K562 (cell line): ENCODE results near the gene TMEM128.

Experiments used
- CTCF ChIP-seq, 3 experiments: IDR thresholded peaks in 2 of 3; conservative IDR thresholded peaks in 1 of 3; 2 replicates each; pipeline ENCODE4 v1.5.1; 2011 to 2012; ENCODE audit warnings: low read length in 3 of 3, mild to moderate bottlenecking in 3 of 3, control low read depth in 2 of 3, improper control_type of control experiment in 1 of 3, inconsistent platforms in 1 of 3, low read depth in 1 of 3, mixed read lengths in 1 of 3, moderate library complexity in 1 of 3; ENCODE audit not compliant: insufficient read depth in 2 of 3
- LARP7 ChIP-seq: fragments of 450-650 bp; IDR thresholded peaks from 2 replicates; pipeline ENCODE4 v1.6.1; 2016
- POLR2AphosphoS2 ChIP-seq: IDR thresholded peaks from 2 replicates; pipeline ENCODE4 v1.6.1; 2012; ENCODE audit warnings: low read length, improper control_type of control experiment
- SIN3A ChIP-seq, 2 experiments: fragments of 150-350 bp in 1 of 2; IDR thresholded peaks; 2 replicates each; pipeline ENCODE4 v1.6.1; 2011 to 2016; ENCODE audit warnings: borderline replicate concordance in 2 of 2, low read depth in 2 of 2, low read length in 2 of 2, mild to moderate bottlenecking in 2 of 2, moderate library complexity in 2 of 2; ENCODE audit not compliant: control insufficient read depth in 1 of 2
- SMARCA4 ChIP-seq: fragments of 450-650 bp; IDR thresholded peaks from 2 replicates; pipeline ENCODE4 v1.6.1; 2016
- SMC3 ChIP-seq: conservative IDR thresholded peaks from 2 replicates; pipeline ENCODE4 v1.6.1; 2011; ENCODE audit warnings: low read depth, low read length, improper control_type of control experiment; ENCODE audit not compliant: insufficient read depth

- no peak for TF ChIP-seq LARP7
- no peak for TF ChIP-seq SMARCA4
- no peak for TF ChIP-seq SIN3A (IDR thresholded peaks at IDR 0.05; ENCODE audit: borderline replicate concordance in 2 of 2, control insufficient read depth in 1 of 2, low read depth in 2 of 2, low read length in 2 of 2)
- TF ChIP-seq SMC3: no peak
- TF ChIP-seq CTCF (IDR thresholded peaks at IDR 0.05 in 2 of 3, conservative IDR thresholded peaks at IDR 0.05 in 1 of 3; ENCODE audit: insufficient read depth in 2 of 3, low read depth in 1 of 3, low read length in 3 of 3): no peak
- TF ChIP-seq POLR2AphosphoS2: no peak
Measured at GRCh38 chr4:4277531-4277930, 29.5 kb upstream of the TMEM128 start.
